Stimulated activated naive B cell treated with anti-CD40 and anti-IgM and Interleukin-4, amounts not matched to agents 10 μg/mL and 1 μg/mL and 100 μg/mL, for 72 hours (primary cell): ENCODE results near the gene CAMSAP2.

Experiments used
- ATAC-seq, 2 donors: fragments of 150-1000 bp; cut with Tn5 transposase; replicated peaks; 2 replicates each; pipeline ENCODE4 v1.10.0; 2021; ENCODE audit warnings: moderate library complexity in 1 of 2
- DNase-seq: peaks from one replicate; pipeline ENCODE4 v3.0.0; 2021
- H3K27ac Mint-ChIP-seq: one replicate; pipeline ENCODE4 v1.8.0; 2022; ENCODE audit warnings: mild to moderate bottlenecking, mixed read lengths
- H3K27me3 Mint-ChIP-seq, 2 donors: one replicate each; pipeline ENCODE4 v1.8.0; 2022; ENCODE audit warnings: mixed read lengths in 2 of 2
- H3K36me3 Mint-ChIP-seq, 2 donors: one replicate each; pipeline ENCODE4 v1.8.0; 2022; ENCODE audit warnings: mixed read lengths in 2 of 2, mild to moderate bottlenecking in 1 of 2
- H3K4me1 Mint-ChIP-seq, 2 donors: one replicate each; pipeline ENCODE4 v1.8.0; 2022; ENCODE audit warnings: mixed read lengths in 2 of 2, mild to moderate bottlenecking in 1 of 2
- H3K4me3 Mint-ChIP-seq, 2 donors: one replicate each; pipeline ENCODE4 v1.8.0; 2022; ENCODE audit warnings: mild to moderate bottlenecking in 2 of 2, mixed read lengths in 2 of 2, moderate library complexity in 1 of 2
- H3K9me3 Mint-ChIP-seq, 2 donors: one replicate each; pipeline ENCODE4 v1.8.0; 2022; ENCODE audit warnings: mixed read lengths in 2 of 2, mild to moderate bottlenecking in 1 of 2

Gene CAMSAP2

GRCh38 chr1:200866521-200866920 lies 127.8 kb downstream of the CAMSAP2 start:
- no peak overlapping the region for H3K27ac Mint-ChIP-seq
- ATAC-seq = peak; percentile 88 to 91

GRCh38 chr1:200867018-200867811 lies 128.5 kb downstream of the CAMSAP2 start:
- H3K27me3 Mint-ChIP-seq = peaks cover 5 to 24% of the 10 kb centered on the region in 2 donors
- ATAC-seq (no peak), DNase-seq (no peak)
- H3K4me1 Mint-ChIP-seq = peaks cover 24 to 25% of the 10 kb centered on the region in 2 donors
- H3K36me3 Mint-ChIP-seq = no peaks in the 10 kb centered on the region
- no peaks in the 10 kb centered on the region for H3K9me3 Mint-ChIP-seq
- no peak overlapping the region for H3K27ac Mint-ChIP-seq
- no peak overlapping the region for H3K4me3 Mint-ChIP-seq

More at GRCh38 chr1:200866521-200866920, 127.8 kb downstream of the CAMSAP2 start:
- H3K4me3 Mint-ChIP-seq = no peak overlapping the region
- no peaks in the 10 kb centered on the region for H3K36me3 Mint-ChIP-seq
- peaks cover 0 to 17% of the 10 kb centered on the region in 2 donors for H3K27me3 Mint-ChIP-seq
- peak; percentile 71 for DNase-seq
- H3K4me1 Mint-ChIP-seq = peaks cover 27 to 29% of the 10 kb centered on the region in 2 donors
- no peaks in the 10 kb centered on the region for H3K9me3 Mint-ChIP-seq

GRCh38 chr1:200869376-200869752 lies 130.7 kb downstream of the CAMSAP2 start:
- peak overlapping the region; percentile 72 for H3K27ac Mint-ChIP-seq
- H3K4me1 Mint-ChIP-seq = peaks cover 25 to 31% of the 10 kb centered on the region in 2 donors
- peaks cover 17 to 38% of the 10 kb centered on the region in 2 donors for H3K27me3 Mint-ChIP-seq
- no peak for ATAC-seq
- H3K9me3 Mint-ChIP-seq = no peaks in the 10 kb centered on the region
- DNase-seq = no peak
- H3K4me3 Mint-ChIP-seq = peak overlapping the region in 1 of 2 donors; percentile 20
- H3K36me3 Mint-ChIP-seq = no peaks in the 10 kb centered on the region

GRCh38 chr1:200869753-200870391 lies 131.2 kb downstream of the CAMSAP2 start:
- DNase-seq = no peak
- peaks cover 22 to 43% of the 10 kb centered on the region in 2 donors for H3K27me3 Mint-ChIP-seq

GRCh38 chr1:200872446-200873115 lies 133.9 kb downstream of the CAMSAP2 start, which contains the start of gene GPR25:
Gene GPR25 (plus strand): TSS chr1:200872981. CDS start chr1:200873038, 57 bp downstream.
- peak within 1 kb of the TSS; percentile 74 for H3K27ac Mint-ChIP-seq
- no peak for ATAC-seq
- DNase-seq = no peak
- H3K9me3 Mint-ChIP-seq = no peaks in the 10 kb centered on the region
- H3K27me3 Mint-ChIP-seq = peaks cover 41 to 52% of the 10 kb centered on the region in 2 donors
- no peaks in the 10 kb centered on the region for H3K36me3 Mint-ChIP-seq
- H3K4me1 Mint-ChIP-seq = peaks cover 13 to 19% of the 10 kb centered on the region in 2 donors
- peak within 1 kb of the TSS; percentile 67 to 74 for H3K4me3 Mint-ChIP-seq

More at GRCh38 chr1:200869753-200870391, 131.2 kb downstream of the CAMSAP2 start:
- no peaks in the 10 kb centered on the region for H3K9me3 Mint-ChIP-seq
- peak; percentile 60 to 62 for ATAC-seq
- no peaks in the 10 kb centered on the region for H3K36me3 Mint-ChIP-seq
- peak overlapping the region in 1 of 2 donors; percentile 4 for H3K4me3 Mint-ChIP-seq
- H3K4me1 Mint-ChIP-seq = peaks cover 27 to 30% of the 10 kb centered on the region in 2 donors
- peak overlapping the region; percentile 1 for H3K27ac Mint-ChIP-seq

GRCh38 chr1:200873116-200873670 lies 134.5 kb downstream of the CAMSAP2 start:
- DNase-seq (no peak), ATAC-seq (no peak)
- Mint-ChIP-seq H3K9me3 (no peaks in the 10 kb centered on the region), H3K4me1 (peaks cover 14 to 22% of the 10 kb centered on the region in 2 donors), H3K27me3 (peaks cover 42 to 52% of the 10 kb centered on the region in 2 donors), H3K27ac (no peak overlapping the region), H3K36me3 (no peaks in the 10 kb centered on the region), H3K4me3 (no peak overlapping the region)

- H3K4me3 Mint-ChIP-seq = peak overlapping the region; percentile 67 to 74
- peaks cover 47 to 52% of the 10 kb centered on the region in 2 donors for H3K27me3 Mint-ChIP-seq
- H3K27ac Mint-ChIP-seq = peak overlapping the region; percentile 74
- H3K9me3 Mint-ChIP-seq = no peaks in the 10 kb centered on the region
- DNase-seq = no peak
- peaks cover 16 to 26% of the 10 kb centered on the region in 2 donors for H3K4me1 Mint-ChIP-seq
- peak in 1 of 2 donors; percentile 8 for ATAC-seq
- H3K36me3 Mint-ChIP-seq = no peaks in the 10 kb centered on the region
These were observed 135.1 kb downstream of the CAMSAP2 start for GRCh38 chr1:200873671-200874397.

GRCh38 chr1:200874694-200875093 lies 136.0 kb downstream of the CAMSAP2 start:
- no peaks in the 10 kb centered on the region for H3K9me3 Mint-ChIP-seq
- H3K27ac Mint-ChIP-seq = peak overlapping the region; percentile 32
- H3K27me3 Mint-ChIP-seq = peaks cover 47 to 52% of the 10 kb centered on the region in 2 donors
- no peak for ATAC-seq
- peaks cover 12 to 21% of the 10 kb centered on the region in 2 donors for H3K4me1 Mint-ChIP-seq
- DNase-seq = no peak
- peak overlapping the region in 1 of 2 donors; percentile 4 for H3K4me3 Mint-ChIP-seq
- H3K36me3 Mint-ChIP-seq = no peaks in the 10 kb centered on the region

GRCh38 chr1:200875416-200875815 lies 136.7 kb downstream of the CAMSAP2 start:
- no peak for ATAC-seq
- H3K27me3 Mint-ChIP-seq = peaks cover 47 to 52% of the 10 kb centered on the region in 2 donors
- no peaks in the 10 kb centered on the region for H3K9me3 Mint-ChIP-seq
- no peaks in the 10 kb centered on the region for H3K36me3 Mint-ChIP-seq
- peaks cover 9 to 15% of the 10 kb centered on the region in 2 donors for H3K4me1 Mint-ChIP-seq
- H3K4me3 Mint-ChIP-seq = no peak overlapping the region
- no peak overlapping the region for H3K27ac Mint-ChIP-seq
- DNase-seq = no peak

- no peak overlapping the region for H3K4me3 Mint-ChIP-seq
- peaks cover 44 to 45% of the 10 kb centered on the region in 2 donors for H3K27me3 Mint-ChIP-seq
- peaks cover 9 to 15% of the 10 kb centered on the region in 2 donors for H3K4me1 Mint-ChIP-seq
- H3K9me3 Mint-ChIP-seq = no peaks in the 10 kb centered on the region
- ATAC-seq = no peak
- H3K27ac Mint-ChIP-seq = no peak overlapping the region
- no peaks in the 10 kb centered on the region for H3K36me3 Mint-ChIP-seq
- no peak for DNase-seq
These were observed 138.3 kb downstream of the CAMSAP2 start for GRCh38 chr1:200877010-200877409.

- H3K4me1 Mint-ChIP-seq = peaks cover 9 to 15% of the 10 kb centered on the region in 2 donors
- no peaks in the 10 kb centered on the region for H3K36me3 Mint-ChIP-seq
- peaks cover 39 to 40% of the 10 kb centered on the region in 2 donors for H3K27me3 Mint-ChIP-seq
- DNase-seq = peak; percentile 49
- peak overlapping the region in 1 of 2 donors; percentile 32 for H3K4me3 Mint-ChIP-seq
- no peaks in the 10 kb centered on the region for H3K9me3 Mint-ChIP-seq
- ATAC-seq = peak; percentile 87 to 93
- H3K27ac Mint-ChIP-seq = peak overlapping the region; percentile 45
These were observed 139.3 kb downstream of the CAMSAP2 start for GRCh38 chr1:200877839-200878551.

GRCh38 chr1:200880212-200880611 lies 141.5 kb downstream of the CAMSAP2 start:
- DNase-seq = no peak
- Mint-ChIP-seq H3K9me3 (no peaks in the 10 kb centered on the region), H3K36me3 (no peaks in the 10 kb centered on the region), H3K4me3 (no peak overlapping the region), H3K4me1 (peaks cover 3 to 7% of the 10 kb centered on the region in 2 donors), H3K27ac (no peak overlapping the region), H3K27me3 (peaks cover 21 to 22% of the 10 kb centered on the region in 2 donors)
- peak; percentile 47 to 62 for ATAC-seq

GRCh38 chr1:200883118-200883517 lies 144.4 kb downstream of the CAMSAP2 start:
- no peaks in the 10 kb centered on the region for H3K9me3 Mint-ChIP-seq
- no peaks in the 10 kb centered on the region for H3K36me3 Mint-ChIP-seq
- H3K27me3 Mint-ChIP-seq = peaks cover 5 to 9% of the 10 kb centered on the region in 2 donors
- no peak for ATAC-seq
- no peak overlapping the region for H3K4me3 Mint-ChIP-seq
- DNase-seq = no peak
- H3K4me1 Mint-ChIP-seq = peaks cover 12 to 16% of the 10 kb centered on the region in 2 donors
- H3K27ac Mint-ChIP-seq = no peak overlapping the region
